T-helper 2 cell (primary cell): Measurements from ENCODE around the gene FOXL1.

Experiments
- DNase-seq, 5 experiments: peaks; one replicate each; pipeline versions ENCODE4 v3.0.0 to v3.0.0-alpha.2; 2012 to 2022

The FOXL1 gene

GRCh38 chr16:86568677-86569623 lies 9.4 kb upstream of the FOXL1 start:
- no peak for DNase-seq

DNA sequence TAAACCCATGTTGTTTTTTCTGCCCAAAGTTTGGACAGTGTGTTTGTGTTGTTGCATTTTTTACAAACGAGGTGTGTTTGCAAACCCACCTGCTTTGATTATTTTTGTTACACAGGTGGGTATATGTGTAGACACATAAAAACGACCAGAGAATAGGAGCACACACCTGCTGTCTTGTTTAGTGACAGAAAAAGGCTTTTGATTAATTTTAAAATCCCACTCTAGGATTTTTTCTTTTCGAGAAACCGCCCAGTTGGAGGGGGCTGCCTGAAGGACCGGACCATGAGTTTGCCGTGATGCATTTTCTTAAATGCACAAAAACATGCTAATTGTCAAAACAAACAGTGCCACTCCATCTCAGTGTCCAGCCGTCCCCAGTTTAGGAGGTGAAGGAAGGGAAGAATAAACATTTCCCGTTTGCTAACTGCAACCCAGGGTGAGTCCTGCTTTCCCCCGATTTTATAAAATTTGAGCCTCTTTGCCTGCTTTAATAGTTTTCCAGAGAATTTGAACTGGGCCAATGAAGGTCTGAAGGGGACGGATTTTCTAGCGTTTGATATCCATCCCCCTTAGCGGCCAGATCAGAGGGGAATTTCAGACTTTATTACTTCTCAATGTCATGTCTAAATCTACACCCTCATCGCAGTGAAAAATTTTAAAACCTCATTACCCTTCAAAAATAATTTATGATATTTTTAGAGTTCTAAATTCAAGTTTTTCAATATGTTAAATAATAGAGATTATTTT lies 8.5 kb upstream of the FOXL1 start:
- no peak for DNase-seq

- DNase-seq = no peak
These were observed 7.5 kb upstream of the FOXL1 start for GRCh38 chr16:86570558-86571529.

- no peak for DNase-seq
These were observed 6.8 kb upstream of the FOXL1 start for GRCh38 chr16:86571530-86571915.

GRCh38 chr16:86572041-86572521 lies 6.3 kb upstream of the FOXL1 start:
- no peak for DNase-seq

- no peak for DNase-seq
These were observed 5.7 kb upstream of the FOXL1 start for GRCh38 chr16:86572606-86573005.

GRCh38 chr16:86573215-86573614 lies 5.1 kb upstream of the FOXL1 start:
- no peak for DNase-seq

DNA sequence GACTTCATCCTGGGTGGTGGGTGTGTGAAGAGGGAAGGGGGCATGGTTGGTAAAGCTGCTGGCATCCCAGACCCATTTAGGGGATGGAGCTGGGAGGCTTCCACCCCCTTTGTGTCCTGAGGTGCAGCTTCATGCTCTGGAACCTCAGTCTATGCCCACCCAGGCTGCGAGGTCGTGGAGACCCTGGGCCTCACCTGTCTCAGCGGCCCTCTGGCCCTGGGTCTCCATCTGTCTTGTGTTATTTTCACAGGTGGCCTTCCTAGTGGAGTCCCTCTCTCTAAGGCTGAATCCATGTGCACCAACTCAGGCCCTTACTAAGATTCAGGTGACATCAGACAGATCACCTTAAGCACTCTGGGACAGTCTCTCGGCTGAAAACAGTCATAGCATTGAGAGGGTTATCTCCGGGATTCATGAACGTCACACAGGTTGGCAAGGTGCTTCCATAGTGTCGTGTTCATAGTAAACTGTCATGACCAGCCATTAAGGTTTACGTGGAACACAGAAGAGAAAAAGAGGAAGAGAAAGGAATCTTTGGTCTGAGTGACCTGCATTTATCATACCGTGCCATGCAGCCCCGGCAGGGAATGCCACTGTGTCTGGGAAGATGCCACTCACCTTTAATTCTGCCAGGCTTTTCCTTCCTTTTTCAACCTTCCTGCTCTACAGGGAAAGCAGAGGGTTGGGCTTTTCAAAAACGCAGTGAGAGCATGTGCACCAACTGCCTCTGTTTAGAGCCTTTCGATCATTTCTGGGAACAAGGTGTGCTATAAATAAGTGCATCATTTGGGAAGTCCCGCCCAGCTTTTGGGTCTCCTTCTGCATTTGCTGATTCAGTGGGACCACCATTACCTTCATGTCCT lies 4.5 kb upstream of the FOXL1 start:
- no peak for DNase-seq

DNA sequence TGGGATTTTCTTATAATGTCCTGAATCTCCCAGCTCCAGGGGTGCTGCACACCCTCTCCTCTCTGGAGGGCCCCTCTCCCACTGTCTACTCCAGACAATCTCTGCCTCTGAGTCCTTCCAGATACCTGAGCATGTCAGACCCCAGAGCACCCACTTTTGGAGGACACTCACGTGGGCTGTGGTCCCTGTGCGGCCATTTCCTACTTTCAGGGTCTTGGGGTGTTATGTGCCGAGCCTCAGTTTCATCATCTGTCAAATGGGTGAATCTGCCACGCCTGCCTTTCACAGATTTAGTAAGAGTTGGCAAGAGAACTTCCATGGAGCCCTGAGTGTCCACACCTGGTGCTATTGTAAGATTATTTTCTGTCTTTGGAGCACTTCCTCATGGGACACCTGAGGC lies 3.7 kb upstream of the FOXL1 start:
- no peak for DNase-seq

DNA sequence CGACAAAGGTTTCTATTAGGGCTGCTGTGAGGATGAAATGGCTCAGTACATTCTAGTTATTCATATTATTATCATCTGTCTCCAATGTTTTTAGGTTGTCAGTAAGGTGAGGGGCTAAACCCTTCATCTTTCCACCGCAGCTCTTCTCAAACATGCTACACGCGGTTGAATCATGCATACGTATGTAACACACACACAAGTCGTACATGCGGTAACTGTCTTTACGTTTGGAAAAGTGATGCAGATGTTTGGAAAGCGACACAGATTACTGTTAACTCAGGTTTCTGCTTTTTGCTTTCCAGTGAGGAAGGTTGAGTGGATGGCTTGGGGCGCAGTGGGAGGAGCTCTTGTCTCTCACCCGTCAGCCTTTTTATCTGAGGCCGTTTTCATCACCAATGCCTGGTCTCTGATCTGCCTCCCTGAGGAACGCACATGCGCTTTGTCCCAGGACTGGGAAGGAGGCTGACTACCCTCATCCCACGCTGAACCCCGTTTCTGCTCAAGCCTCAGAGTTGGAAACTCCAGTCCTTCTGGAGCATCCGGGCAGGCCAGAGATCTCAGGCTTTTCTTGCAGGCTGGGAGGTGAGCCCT lies 3.2 kb upstream of the FOXL1 start:
- no peak for DNase-seq

GRCh38 chr16:86575754-86576557 lies 2.4 kb upstream of the FOXL1 start:
- peak in 3 of 5 experiments; percentile 15 to 54 (median 33) for DNase-seq

- DNase-seq = no peak
These were observed 1.6 kb upstream of the FOXL1 start for GRCh38 chr16:86576591-86577313.

GRCh38 chr16:86577314-86577971 lies 906 bp upstream of the FOXL1 start:
- no peak for DNase-seq

GRCh38 chr16:86578611-86579267 lies 390 bp downstream of the FOXL1 start:
- DNase-seq = no peak

DNA sequence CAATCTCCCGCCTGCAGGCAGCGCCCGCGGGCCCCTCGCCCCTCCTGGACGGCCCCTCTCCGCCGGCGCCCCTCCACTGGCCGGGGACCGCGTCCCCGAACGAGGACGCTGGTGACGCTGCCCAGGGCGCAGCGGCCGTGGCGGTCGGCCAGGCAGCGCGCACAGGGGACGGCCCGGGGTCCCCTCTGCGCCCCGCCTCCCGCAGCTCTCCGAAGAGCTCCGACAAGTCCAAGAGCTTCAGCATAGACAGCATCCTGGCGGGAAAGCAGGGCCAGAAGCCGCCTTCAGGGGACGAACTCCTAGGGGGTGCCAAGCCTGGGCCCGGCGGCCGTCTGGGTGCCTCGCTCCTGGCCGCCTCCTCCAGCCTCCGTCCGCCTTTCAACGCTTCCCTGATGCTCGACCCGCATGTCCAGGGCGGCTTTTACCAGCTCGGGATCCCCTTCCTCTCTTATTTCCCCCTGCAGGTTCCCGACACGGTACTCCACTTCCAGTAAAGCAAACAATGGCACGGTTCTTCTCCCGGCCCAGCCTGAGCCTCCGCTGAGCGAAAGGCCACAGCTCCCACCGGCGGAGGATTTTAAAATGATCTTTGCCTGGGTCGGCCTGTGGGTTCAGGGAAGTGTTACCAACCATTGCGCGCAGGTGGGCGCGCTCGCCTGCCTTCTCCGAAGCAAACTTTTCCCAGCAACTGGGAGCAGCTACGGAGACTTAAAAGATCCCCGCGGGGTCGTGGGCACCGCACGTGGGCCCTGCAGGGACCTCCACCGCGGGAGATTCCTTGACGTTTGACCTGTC lies 1.1 kb downstream of the FOXL1 start:
- DNase-seq = no peak

DNA sequence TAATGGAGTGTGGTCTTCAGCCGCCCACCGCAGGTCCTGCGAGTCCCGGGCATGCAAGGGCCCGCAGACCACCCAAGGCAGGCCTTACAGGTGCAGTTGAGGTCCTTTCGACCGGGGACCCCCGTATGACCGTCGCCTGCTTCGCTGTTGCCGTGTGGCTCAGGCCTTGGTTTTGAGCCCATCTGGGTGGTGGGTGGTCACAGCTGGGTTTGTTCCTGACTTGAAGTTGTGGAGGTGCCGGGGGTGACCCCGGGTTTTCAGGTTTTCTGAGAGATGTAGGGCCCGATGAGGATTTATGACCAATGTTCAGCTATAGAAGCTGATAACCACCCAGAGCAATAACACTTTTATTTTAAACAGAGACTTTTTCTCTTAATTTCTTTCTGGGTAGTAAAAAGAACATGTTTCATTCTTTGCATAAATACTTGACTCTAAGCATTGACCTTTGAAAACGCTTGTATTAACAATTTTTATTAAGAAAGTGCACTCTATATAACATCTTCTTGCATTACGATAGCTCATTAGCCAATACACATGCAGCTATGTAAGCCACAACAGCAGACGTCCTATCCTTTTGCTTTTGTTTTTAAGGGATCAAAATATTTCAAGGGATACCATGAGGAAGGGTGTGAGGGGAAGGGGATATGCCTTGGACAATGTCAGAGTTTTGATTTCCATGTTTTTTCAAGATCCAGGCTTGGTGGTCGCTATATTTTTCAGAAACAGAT lies 1.9 kb downstream of the FOXL1 start:
- no peak for DNase-seq

GRCh38 chr16:86580791-86581170 lies 2.4 kb downstream of the FOXL1 start:
- DNase-seq = no peak
